Astrocyte (in vitro differentiated cells and primary cell): ENCODE results near the gene CPAMD8. TPM values are rescaled to one million over a fixed set of nuclear protein-coding genes. Genes with fewer than 3 reads are reported as not detected.

Source experiments
- DNase-seq: peaks from one replicate; pipeline ENCODE4 v3.0.0-alpha.2; 2010; ENCODE audit warnings: low read depth
- FAIRE-seq: peaks from 2 replicates; lab custom pipeline; 2011; peaks lifted over from hg19 to GRCh38; lab: Jason Lieb, UNC
- H2AFZ ChIP-seq: 2 replicates; pipeline ENCODE4 v1.6.0; 2012; ENCODE audit warnings: low read depth, low read length, inconsistent platforms
- H3K27ac ChIP-seq: 2 replicates; pipeline ENCODE4 v1.5.1; 2011; ENCODE audit warnings: low read depth, low read length, inconsistent platforms
- H3K27me3 ChIP-seq: 2 replicates; pipeline ENCODE4 v1.6.0; 2011; ENCODE audit warnings: low read length, inconsistent platforms; ENCODE audit not compliant: insufficient read depth
- H3K36me3 ChIP-seq: 2 replicates; pipeline ENCODE4 v1.5.1; 2011; ENCODE audit warnings: low read length, inconsistent platforms; ENCODE audit not compliant: insufficient read depth
- H3K4me1 ChIP-seq: 2 replicates; pipeline ENCODE4 v1.5.1; 2011; ENCODE audit warnings: low read length, inconsistent platforms; ENCODE audit not compliant: insufficient read depth
- H3K4me2 ChIP-seq: 2 replicates; pipeline ENCODE4 v1.6.0; 2012; ENCODE audit warnings: low read length, inconsistent platforms
- H3K4me3 ChIP-seq: 2 replicates; pipeline ENCODE4 v1.5.1; 2011; ENCODE audit warnings: low read depth, mild to moderate bottlenecking, low read length, inconsistent platforms; ENCODE audit not compliant: insufficient read depth
- H3K79me2 ChIP-seq: 2 replicates; pipeline ENCODE4 v1.6.0; 2012; ENCODE audit warnings: mild to moderate bottlenecking, low read length, inconsistent platforms; ENCODE audit not compliant: insufficient read depth
- H3K9ac ChIP-seq: 2 replicates; pipeline ENCODE4 v1.6.0; 2012; ENCODE audit warnings: mild to moderate bottlenecking, low read length, inconsistent platforms
- H3K9me3 ChIP-seq: 2 replicates; pipeline ENCODE4 v1.5.1; 2012; ENCODE audit warnings: low read depth, mild to moderate bottlenecking, low read length, inconsistent platforms; ENCODE audit not compliant: insufficient read depth
- H4K20me1 ChIP-seq: 2 replicates; pipeline ENCODE4 v1.6.0; 2012; ENCODE audit warnings: low read length, inconsistent platforms; ENCODE audit not compliant: insufficient read depth
- H3K27ac Mint-ChIP-seq: one replicate; pipeline ENCODE4 v1.8.0; 2021; ENCODE audit warnings: mild to moderate bottlenecking, mixed read lengths; ENCODE audit not compliant: unreplicated experiment
- H3K27me3 Mint-ChIP-seq: one replicate; pipeline ENCODE4 v1.8.0; 2021; ENCODE audit warnings: low read depth, mixed read lengths; ENCODE audit not compliant: unreplicated experiment
- H3K36me3 Mint-ChIP-seq: one replicate; pipeline ENCODE4 v1.8.0; 2021; ENCODE audit warnings: low read depth, mixed read lengths; ENCODE audit not compliant: unreplicated experiment
- H3K4me1 Mint-ChIP-seq: one replicate; pipeline ENCODE4 v1.8.0; 2021; ENCODE audit warnings: low read depth, mixed read lengths; ENCODE audit not compliant: unreplicated experiment
- H3K4me3 Mint-ChIP-seq: one replicate; pipeline ENCODE4 v1.8.0; 2021; ENCODE audit warnings: mild to moderate bottlenecking, moderate library complexity, mixed read lengths; ENCODE audit not compliant: unreplicated experiment
- H3K9me3 Mint-ChIP-seq: one replicate; pipeline ENCODE4 v1.8.0; 2021; ENCODE audit warnings: mild to moderate bottlenecking, mixed read lengths; ENCODE audit not compliant: unreplicated experiment
- EZH2 ChIP-seq: IDR thresholded peaks from 2 replicates; pipeline ENCODE4 v1.6.1; 2012; ENCODE audit warnings: mild to moderate bottlenecking, low read length, inconsistent platforms; ENCODE audit not compliant: insufficient read depth
- total RNA-seq: library from RNA; stranded (reverse); gene quantifications from 2 replicates; pipeline ENCODE4 v1.2.1, GENCODE V29; 2021
- TF ChIP-seq, protein P1 (sequence below): IDR thresholded peaks from 2 replicates; pipeline ENCODE4 v1.5.1; 2011; ENCODE audit warnings: low read depth, mild to moderate bottlenecking, inconsistent platforms, low read length, moderate library complexity; ENCODE audit not compliant: insufficient read depth

CPAMD8 gene
- total RNA-seq, 1 donor from 2014 or later: 1.9 TPM

DNA sequence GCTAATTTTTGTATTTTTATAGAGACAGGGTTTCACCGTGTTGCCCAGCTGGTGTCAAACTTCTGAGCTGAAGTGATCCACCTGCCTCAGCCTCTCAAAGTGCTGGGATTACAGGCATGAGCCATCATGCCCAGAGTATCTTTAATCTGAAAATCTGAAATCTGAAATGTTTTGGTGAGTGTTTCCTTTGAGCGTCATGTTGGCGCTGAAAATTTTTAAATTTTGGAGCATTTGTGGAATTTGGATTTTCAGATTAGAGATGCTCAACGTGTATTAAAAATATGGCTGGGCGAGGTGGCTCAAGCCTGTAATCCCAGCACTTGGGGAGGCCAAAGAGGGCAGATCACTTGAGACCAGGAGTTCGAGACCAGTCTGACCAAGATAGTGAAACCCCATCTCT, 5.1 kb upstream of the CPAMD8 start:
- Histone ChIP-seq H3K4me1 (no peaks in the 10 kb centered on the region), H3K27ac (no peak overlapping the region), H2AFZ (no peak overlapping the region), H3K36me3 (no peaks in the 10 kb centered on the region), H3K4me3 (no peak overlapping the region), H3K27me3 (peaks cover 15% of the 10 kb centered on the region), H3K9ac (no peak overlapping the region), H4K20me1 (no peaks in the 10 kb centered on the region), H3K79me2 (no peaks in the 10 kb centered on the region), H3K9me3 (no peaks in the 10 kb centered on the region), H3K4me2 (no peak overlapping the region)
- FAIRE-seq: no peak
- Mint-ChIP-seq H3K4me3 (no peak overlapping the region), H3K9me3 (peaks cover 2% of the 10 kb centered on the region), H3K27ac (no peak overlapping the region), H3K36me3 (peaks cover 2% of the 10 kb centered on the region), H3K27me3 (peaks cover 37% of the 10 kb centered on the region), H3K4me1 (no peaks in the 10 kb centered on the region)
- no peak for DNase-seq
- no peak for TF ChIP-seq EZH2
- TF ChIP-seq, protein P1, sequence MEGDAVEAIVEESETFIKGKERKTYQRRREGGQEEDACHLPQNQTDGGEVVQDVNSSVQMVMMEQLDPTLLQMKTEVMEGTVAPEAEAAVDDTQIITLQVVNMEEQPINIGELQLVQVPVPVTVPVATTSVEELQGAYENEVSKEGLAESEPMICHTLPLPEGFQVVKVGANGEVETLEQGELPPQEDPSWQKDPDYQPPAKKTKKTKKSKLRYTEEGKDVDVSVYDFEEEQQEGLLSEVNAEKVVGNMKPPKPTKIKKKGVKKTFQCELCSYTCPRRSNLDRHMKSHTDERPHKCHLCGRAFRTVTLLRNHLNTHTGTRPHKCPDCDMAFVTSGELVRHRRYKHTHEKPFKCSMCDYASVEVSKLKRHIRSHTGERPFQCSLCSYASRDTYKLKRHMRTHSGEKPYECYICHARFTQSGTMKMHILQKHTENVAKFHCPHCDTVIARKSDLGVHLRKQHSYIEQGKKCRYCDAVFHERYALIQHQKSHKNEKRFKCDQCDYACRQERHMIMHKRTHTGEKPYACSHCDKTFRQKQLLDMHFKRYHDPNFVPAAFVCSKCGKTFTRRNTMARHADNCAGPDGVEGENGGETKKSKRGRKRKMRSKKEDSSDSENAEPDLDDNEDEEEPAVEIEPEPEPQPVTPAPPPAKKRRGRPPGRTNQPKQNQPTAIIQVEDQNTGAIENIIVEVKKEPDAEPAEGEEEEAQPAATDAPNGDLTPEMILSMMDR: no peak

- no peak for FAIRE-seq
- no peak for TF ChIP-seq EZH2
- TF ChIP-seq, protein P1: no peak
- Mint-ChIP-seq H3K27ac (no peak overlapping the region), H3K4me3 (peak overlapping the region; percentile 45), H3K27me3 (peaks cover 50% of the 10 kb centered on the region), H3K36me3 (peaks cover 6% of the 10 kb centered on the region), H3K9me3 (peaks cover 14% of the 10 kb centered on the region), H3K4me1 (peaks cover 4% of the 10 kb centered on the region)
- no peak overlapping the region for H2AFZ ChIP-seq
- H3K4me3 ChIP-seq: no peak overlapping the region
- H3K9ac ChIP-seq: no peak overlapping the region
- no peaks in the 10 kb centered on the region for H3K36me3 ChIP-seq
- H3K9me3 ChIP-seq: peaks cover 6% of the 10 kb centered on the region
- no peaks in the 10 kb centered on the region for H4K20me1 ChIP-seq
- peaks cover 32% of the 10 kb centered on the region for H3K27me3 ChIP-seq
- no peak overlapping the region for H3K27ac ChIP-seq
- no peaks in the 10 kb centered on the region for H3K79me2 ChIP-seq
- H3K4me1 ChIP-seq: no peaks in the 10 kb centered on the region
- H3K4me2 ChIP-seq: no peak overlapping the region
- DNase-seq: no peak
Observed at GRCh38 chr19:17027535-17027975, 945 bp upstream of the CPAMD8 start.

DNA sequence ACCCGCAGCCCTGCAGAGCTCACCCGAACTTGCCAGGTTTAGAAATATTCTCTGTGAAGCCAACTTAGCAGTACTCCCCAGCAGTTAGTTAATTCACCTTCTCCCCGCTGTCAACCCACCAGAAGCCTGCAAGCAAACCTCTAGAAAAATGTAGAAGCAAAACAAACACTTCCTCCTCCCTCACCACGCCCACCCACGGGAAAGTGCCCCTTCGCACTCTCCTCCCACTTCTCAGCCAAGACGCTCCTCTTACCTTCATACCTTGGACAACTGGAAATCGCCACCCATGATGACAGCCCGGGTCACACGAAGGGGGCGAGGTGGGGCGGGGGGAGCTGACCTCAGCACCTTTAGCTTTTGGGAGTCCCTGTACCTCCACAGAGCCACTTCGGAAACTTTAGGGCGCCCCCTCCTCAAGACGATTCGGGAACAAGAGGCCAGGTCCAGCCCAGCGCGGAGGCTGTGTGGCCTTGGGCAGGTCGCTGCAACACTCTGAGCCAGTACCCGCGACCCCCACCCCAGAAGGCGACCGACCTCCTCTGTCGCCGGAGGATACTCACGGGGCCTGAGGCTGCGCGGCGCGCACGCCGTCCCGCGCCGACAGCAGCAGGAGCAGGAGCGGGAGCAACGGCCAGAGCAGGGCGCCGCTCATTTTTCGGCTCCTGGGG, 485 bp downstream of the CPAMD8 start:
- H3K36me3 Mint-ChIP-seq: peaks cover 6% of the 10 kb centered on the region
- no peaks in the 10 kb centered on the region for H3K79me2 ChIP-seq
- H3K4me3 ChIP-seq: no peak overlapping the region
- H3K27ac Mint-ChIP-seq: no peak overlapping the region
- no peaks in the 10 kb centered on the region for H3K36me3 ChIP-seq
- H3K4me1 Mint-ChIP-seq: peaks cover 4% of the 10 kb centered on the region
- DNase-seq: no peak
- no peak for FAIRE-seq
- H3K9ac ChIP-seq: no peak overlapping the region
- no peak overlapping the region for H2AFZ ChIP-seq
- H3K9me3 Mint-ChIP-seq: peaks cover 16% of the 10 kb centered on the region
- H3K27ac ChIP-seq: no peak overlapping the region
- peaks cover 30% of the 10 kb centered on the region for H3K27me3 ChIP-seq
- H3K27me3 Mint-ChIP-seq: peaks cover 47% of the 10 kb centered on the region
- peak overlapping the region; percentile 73 for H3K4me3 Mint-ChIP-seq
- H3K4me1 ChIP-seq: no peaks in the 10 kb centered on the region
- no peaks in the 10 kb centered on the region for H4K20me1 ChIP-seq
- TF ChIP-seq, protein P1: no peak
- TF ChIP-seq EZH2: peak; percentile 71
- H3K9me3 ChIP-seq: peaks cover 6% of the 10 kb centered on the region
- H3K4me2 ChIP-seq: peak overlapping the region; percentile 52
